AG09309 (cell line): Measurements from ENCODE around the gene ETV3.

ENCODE experiments used
- DNase-seq: peaks from one replicate; pipeline ENCODE4 v3.0.0-alpha.2; 2010; ENCODE audit warnings: low read depth
- H3K4me3 ChIP-seq: 2 replicates; pipeline ENCODE4 v1.5.1; 2011; ENCODE audit warnings: mild to moderate bottlenecking, low read depth, low read length, moderate library complexity; ENCODE audit not compliant: control insufficient read depth
- CTCF ChIP-seq: IDR thresholded peaks from 2 replicates; pipeline ENCODE4 v1.5.1; 2011; ENCODE audit warnings: mild to moderate bottlenecking, low read depth, low read length, inconsistent platforms; ENCODE audit not compliant: insufficient read depth, control insufficient read depth; ENCODE audit errors: missing control alignments

The ETV3 gene

GRCh38 chr1:157087030-157087429 lies 51.2 kb downstream of the ETV3 start:
- DNase-seq = no peak
- no peak overlapping the region for H3K4me3 ChIP-seq
- no peak for TF ChIP-seq CTCF

GRCh38 chr1:157086299-157086698 lies 51.9 kb downstream of the ETV3 start:
- DNase-seq = no peak
- no peak overlapping the region for H3K4me3 ChIP-seq
- TF ChIP-seq CTCF = no peak

GRCh38 chr1:157085421-157085820 lies 52.8 kb downstream of the ETV3 start:
- no peak overlapping the region for H3K4me3 ChIP-seq
- TF ChIP-seq CTCF = no peak
- DNase-seq = peak; percentile 17

GRCh38 chr1:157084720-157085119 lies 53.5 kb downstream of the ETV3 start:
- no peak overlapping the region for H3K4me3 ChIP-seq
- TF ChIP-seq CTCF = no peak
- no peak for DNase-seq

GRCh38 chr1:157081707-157082106 lies 56.5 kb downstream of the ETV3 start:
- DNase-seq = no peak
- no peak for TF ChIP-seq CTCF
- no peak overlapping the region for H3K4me3 ChIP-seq

GRCh38 chr1:157080714-157081113 lies 57.5 kb downstream of the ETV3 start:
- no peak overlapping the region for H3K4me3 ChIP-seq
- no peak for TF ChIP-seq CTCF
- DNase-seq = no peak

GRCh38 chr1:157077394-157077793 lies 60.8 kb downstream of the ETV3 start:
- no peak overlapping the region for H3K4me3 ChIP-seq
- TF ChIP-seq CTCF = no peak
- no peak for DNase-seq
